Smooth muscle cell (in vitro differentiated cells): Measurements from ENCODE around the gene C12orf75. TPM values are rescaled to one million over a fixed set of nuclear protein-coding genes. Genes with fewer than 3 reads are reported as not detected.
A peak's percentile ranks its signal among the peaks of the same experiment; 100 is the strongest.

ENCODE experiments used
- DNase-seq: peaks from one replicate; lab custom pipeline; 2025; ENCODE audit not compliant: unreplicated experiment; lab: John Stamatoyannopoulos, UW
- H2AFZ ChIP-seq: fragments of 200-600 bp; sonication (generic); 2 replicates; pipeline ENCODE4 v1.6.0; 2016; ENCODE audit warnings: antibody characterized with exemption, low read depth, mild to moderate bottlenecking
- H3F3A ChIP-seq: fragments of 200-600 bp; sonication (generic); 2 replicates; pipeline ENCODE4 v1.6.0; 2017; ENCODE audit warnings: antibody characterized with exemption, low read depth
- H3K27ac ChIP-seq: fragments of 200-600 bp; sonication (generic); 2 replicates; pipeline ENCODE4 v1.5.1; 2016; ENCODE audit warnings: low read depth, mild to moderate bottlenecking
- H3K27me3 ChIP-seq: fragments of 200-600 bp; sonication (generic); 2 replicates; pipeline ENCODE4 v1.6.1; 2016; ENCODE audit warnings: low read depth, mild to moderate bottlenecking
- H3K36me3 ChIP-seq: fragments of 200-600 bp; sonication (generic); 2 replicates; pipeline ENCODE4 v1.5.1; 2016; ENCODE audit warnings: low read depth
- H3K4me1 ChIP-seq: fragments of 200-600 bp; sonication (generic); 2 replicates; pipeline ENCODE4 v1.5.1; 2016; ENCODE audit warnings: low read depth
- H3K4me2 ChIP-seq: fragments of 200-600 bp; sonication (generic); 2 replicates; pipeline ENCODE4 v1.6.0; 2016; ENCODE audit warnings: mild to moderate bottlenecking
- H3K4me3 ChIP-seq: fragments of 200-600 bp; sonication (generic); 2 replicates; pipeline ENCODE4 v1.5.1; 2016; ENCODE audit warnings: mild to moderate bottlenecking
- H3K79me2 ChIP-seq: fragments of 200-600 bp; sonication (generic); 2 replicates; pipeline ENCODE4 v1.6.0; 2016; ENCODE audit warnings: low read depth, mild to moderate bottlenecking
- H3K9ac ChIP-seq: fragments of 200-600 bp; sonication (generic); 2 replicates; pipeline ENCODE4 v1.6.0; 2016; ENCODE audit warnings: low read depth
- H3K9me3 ChIP-seq: fragments of 200-600 bp; sonication (generic); replicated peaks from 2 replicates; pipeline ENCODE4 v1.5.1; 2016; ENCODE audit warnings: low read depth
- H4K20me1 ChIP-seq: fragments of 200-600 bp; sonication (generic); 2 replicates; pipeline ENCODE4 v1.6.0; 2016; ENCODE audit warnings: low read depth
- WGBS: methylation state at CpG from one replicate; pipeline ENCODE4 v1.1.7; 2016; ENCODE audit warnings: low lambda C conversion rate; 5-methylcytosine and 5-hydroxymethylcytosine counted together
- polyA plus RNA-seq: library from polyadenylated mRNA; unstranded; fragments of >200 nt; fragmentation: Nextera tagmentation; extraction: Ambion mirVana; gene quantifications from 2 replicates; pipeline ENCODE4 v1.2.1, GENCODE V29; 2016
- total RNA-seq: library from RNA; depleted of rRNA; stranded (reverse); fragments of >200 nt; gene quantifications from 2 replicates; pipeline ENCODE4 v1.2.3, GENCODE V29; 2014
- TF ChIP-seq, protein P1 (sequence below): fragments of 200-600 bp; sonication (generic); IDR thresholded peaks from 2 replicates; pipeline ENCODE4 v1.5.1; 2017; ENCODE audit warnings: borderline replicate concordance, mild to moderate bottlenecking, antibody characterized with exemption; ENCODE audit not compliant: insufficient read depth, poor library complexity, severe bottlenecking

C12orf75 gene
- total and polyA plus RNA-seq, 2 experiments from 2014 or later: 201 to 309 TPM

DNA sequence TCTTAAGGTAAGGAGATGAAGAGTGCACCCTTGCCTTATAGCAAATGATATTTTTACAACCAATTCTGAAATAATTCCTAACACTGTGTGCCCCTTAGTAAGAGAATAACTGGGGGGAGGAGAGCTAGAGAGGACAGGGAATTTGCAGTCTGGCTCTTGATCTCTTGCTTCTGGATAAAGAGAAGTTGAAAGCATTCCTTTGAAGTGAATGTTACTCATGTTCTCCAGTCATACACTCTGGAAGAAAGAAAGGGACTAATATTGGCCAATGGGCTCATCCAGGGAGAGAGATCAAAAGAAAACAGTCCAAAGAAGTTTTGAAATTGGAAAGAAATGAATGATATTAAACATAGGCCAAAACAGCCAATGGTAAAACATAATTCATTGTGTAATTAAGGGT, 25.3 kb downstream of the C12orf75 start:
- peaks cover 6% of the 10 kb centered on the region for H4K20me1 ChIP-seq
- peaks cover 49% of the 10 kb centered on the region for H3K79me2 ChIP-seq
- no peaks in the 10 kb centered on the region for H3K9me3 ChIP-seq
- no peak overlapping the region for H3K9ac ChIP-seq
- no peaks in the 10 kb centered on the region for H3K4me1 ChIP-seq
- H2AFZ ChIP-seq: no peak overlapping the region
- no peak for DNase-seq
- no peaks in the 10 kb centered on the region for H3K27me3 ChIP-seq
- H3K4me3 ChIP-seq: no peak overlapping the region
- no peaks in the 10 kb centered on the region for H3K36me3 ChIP-seq
- peak overlapping the region; percentile 37 for H3K4me2 ChIP-seq
- peaks cover 7% of the 10 kb centered on the region for H3F3A ChIP-seq
- H3K27ac ChIP-seq: peak overlapping the region; percentile 27
- TF ChIP-seq, protein P1, sequence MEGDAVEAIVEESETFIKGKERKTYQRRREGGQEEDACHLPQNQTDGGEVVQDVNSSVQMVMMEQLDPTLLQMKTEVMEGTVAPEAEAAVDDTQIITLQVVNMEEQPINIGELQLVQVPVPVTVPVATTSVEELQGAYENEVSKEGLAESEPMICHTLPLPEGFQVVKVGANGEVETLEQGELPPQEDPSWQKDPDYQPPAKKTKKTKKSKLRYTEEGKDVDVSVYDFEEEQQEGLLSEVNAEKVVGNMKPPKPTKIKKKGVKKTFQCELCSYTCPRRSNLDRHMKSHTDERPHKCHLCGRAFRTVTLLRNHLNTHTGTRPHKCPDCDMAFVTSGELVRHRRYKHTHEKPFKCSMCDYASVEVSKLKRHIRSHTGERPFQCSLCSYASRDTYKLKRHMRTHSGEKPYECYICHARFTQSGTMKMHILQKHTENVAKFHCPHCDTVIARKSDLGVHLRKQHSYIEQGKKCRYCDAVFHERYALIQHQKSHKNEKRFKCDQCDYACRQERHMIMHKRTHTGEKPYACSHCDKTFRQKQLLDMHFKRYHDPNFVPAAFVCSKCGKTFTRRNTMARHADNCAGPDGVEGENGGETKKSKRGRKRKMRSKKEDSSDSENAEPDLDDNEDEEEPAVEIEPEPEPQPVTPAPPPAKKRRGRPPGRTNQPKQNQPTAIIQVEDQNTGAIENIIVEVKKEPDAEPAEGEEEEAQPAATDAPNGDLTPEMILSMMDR: no peak

DNA sequence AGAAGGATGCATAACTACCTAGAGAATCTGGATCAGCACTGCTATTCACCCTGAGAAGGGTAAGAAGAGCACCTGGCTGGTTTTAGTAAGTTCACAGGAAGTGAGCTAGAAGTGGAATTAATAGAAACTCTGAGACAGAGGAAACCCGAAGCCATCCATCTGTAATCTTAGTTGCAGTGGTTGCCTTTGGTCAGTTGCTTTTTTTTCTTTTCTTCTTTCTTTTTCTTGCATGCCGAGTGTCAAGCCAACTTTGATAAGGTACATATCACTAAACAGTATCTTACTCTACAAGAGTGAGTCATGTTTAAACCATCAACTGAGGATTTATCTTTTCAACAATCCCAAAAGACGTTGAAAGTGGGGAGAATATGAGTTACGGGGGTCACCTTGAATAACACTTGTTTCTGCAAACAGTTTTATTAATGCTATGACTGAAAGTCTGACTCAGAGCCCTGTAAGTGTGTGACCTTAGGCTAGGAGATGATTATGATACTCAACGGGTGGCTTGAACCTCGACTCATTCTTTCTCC, 26.7 kb downstream of the C12orf75 start:
- DNase-seq: no peak
- Histone ChIP-seq H3K9ac (no peak overlapping the region), H3K79me2 (peaks cover 44% of the 10 kb centered on the region), H3K27ac (peak overlapping the region; percentile 27), H3K36me3 (no peaks in the 10 kb centered on the region), H3K27me3 (no peaks in the 10 kb centered on the region), H3K4me1 (no peaks in the 10 kb centered on the region), H3K4me2 (peak overlapping the region; percentile 20), H4K20me1 (peaks cover 6% of the 10 kb centered on the region), H2AFZ (no peak overlapping the region), H3F3A (peaks cover 7% of the 10 kb centered on the region), H3K4me3 (no peak overlapping the region), H3K9me3 (no peaks in the 10 kb centered on the region)
- TF ChIP-seq, protein P1: no peak
- WGBS: 26% methylated on average over 6 of the region's 6 CpGs

DNA sequence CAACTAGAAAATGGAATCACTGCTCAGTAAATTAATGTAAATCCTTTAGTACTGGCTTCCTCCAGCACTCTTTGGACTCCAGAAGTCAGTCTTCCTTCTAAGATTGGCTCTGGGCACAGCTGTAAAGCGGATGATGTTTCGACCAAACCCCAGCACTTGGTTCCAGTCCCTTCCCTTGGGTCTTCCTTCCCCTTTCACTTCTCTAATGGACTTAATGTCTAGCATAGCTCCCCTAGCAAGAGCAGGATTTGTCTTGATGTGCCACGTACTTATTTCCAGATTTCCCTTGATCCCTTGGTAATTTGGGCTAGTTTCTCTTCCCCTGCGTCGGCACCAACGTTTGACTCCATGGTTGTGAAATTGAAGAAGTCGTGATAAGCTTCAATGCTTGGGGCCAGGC, 28.3 kb downstream of the C12orf75 start:
- TF ChIP-seq, protein P1: no peak
- Histone ChIP-seq H3F3A (peaks cover 7% of the 10 kb centered on the region), H3K79me2 (peaks cover 34% of the 10 kb centered on the region)

DNA sequence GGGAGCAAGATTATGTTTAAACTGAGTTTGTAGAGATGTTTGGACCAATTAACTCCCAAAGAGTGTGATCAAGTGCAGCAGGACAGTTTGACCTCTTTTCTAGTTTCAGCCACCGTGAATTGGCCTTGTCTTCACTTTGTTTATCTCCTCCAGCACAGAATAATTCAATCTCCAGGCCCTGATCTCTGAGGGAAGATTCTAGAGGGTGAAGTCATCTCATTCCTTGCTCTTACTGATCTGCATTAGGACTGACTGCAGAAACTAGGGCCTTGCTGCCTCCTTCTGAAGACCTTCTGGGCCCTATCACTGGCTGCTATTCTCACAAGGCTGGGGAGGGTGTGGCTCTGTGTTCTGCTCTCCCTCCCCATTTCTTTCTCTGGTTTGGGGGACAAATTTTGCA, 29.4 kb downstream of the C12orf75 start:
- H3K27ac ChIP-seq: no peak overlapping the region
- 25% methylated on average over 1 of the region's 1 CpG for WGBS
- no peaks in the 10 kb centered on the region for H3K9me3 ChIP-seq
- H2AFZ ChIP-seq: no peak overlapping the region
- no peak overlapping the region for H3K4me2 ChIP-seq
- no peaks in the 10 kb centered on the region for H3K36me3 ChIP-seq
- H3F3A ChIP-seq: peaks cover 7% of the 10 kb centered on the region
- peaks cover 12% of the 10 kb centered on the region for H4K20me1 ChIP-seq
- H3K4me1 ChIP-seq: no peaks in the 10 kb centered on the region
- no peaks in the 10 kb centered on the region for H3K27me3 ChIP-seq
- H3K4me3 ChIP-seq: no peak overlapping the region
- TF ChIP-seq, protein P1: no peak
- peaks cover 28% of the 10 kb centered on the region for H3K79me2 ChIP-seq
- H3K9ac ChIP-seq: no peak overlapping the region
- DNase-seq: no peak

More for the DNA sequence above, 28.3 kb downstream of the C12orf75 start:
- no peak overlapping the region for H3K27ac ChIP-seq
- peaks cover 12% of the 10 kb centered on the region for H4K20me1 ChIP-seq
- no peaks in the 10 kb centered on the region for H3K27me3 ChIP-seq
- H3K4me1 ChIP-seq: no peaks in the 10 kb centered on the region
- WGBS: 93% methylated on average over 7 of the region's 7 CpGs
- no peaks in the 10 kb centered on the region for H3K9me3 ChIP-seq
- no peak for DNase-seq
- no peak overlapping the region for H3K9ac ChIP-seq
- no peak overlapping the region for H2AFZ ChIP-seq
- no peaks in the 10 kb centered on the region for H3K36me3 ChIP-seq
- H3K4me2 ChIP-seq: no peak overlapping the region
- no peak overlapping the region for H3K4me3 ChIP-seq
